HepG2 (cell line): ENCODE measurements around the gene TXNDC11. TPM values are rescaled to one million over a fixed set of nuclear protein-coding genes. Genes with fewer than 3 reads are reported as not detected.
A peak's percentile ranks its signal among the peaks of the same experiment; 100 is the strongest.

Source experiments
- BCL3 ChIP-seq: sonication (generic); formaldehyde crosslinking; IDR thresholded peaks from 2 replicates; pipeline ENCODE4 v1.5.1; 2020; ENCODE audit warnings: mild to moderate bottlenecking, missing genetic modification reagents, moderate library complexity
- CHCHD3 ChIP-seq: sonication (generic); formaldehyde crosslinking; IDR thresholded peaks from 2 replicates; pipeline ENCODE4 v1.8.0; 2022; ENCODE audit warnings: mild to moderate bottlenecking, missing genetic modification reagents, moderate library complexity
- EP300 ChIP-seq, 3 experiments: sonication (generic) in 1 of 3; formaldehyde crosslinking in 1 of 3; IDR thresholded peaks; 2 replicates each; pipeline versions ENCODE4 v1.5.1 to v1.6.1; 2011 to 2020; ENCODE audit warnings: low read depth in 2 of 3, low read length in 2 of 3, borderline replicate concordance in 1 of 3, improper control_type of control experiment in 1 of 3, mild to moderate bottlenecking in 1 of 3, missing genetic modification reagents in 1 of 3, moderate library complexity in 1 of 3
- GLI4 ChIP-seq: sonication (generic); formaldehyde crosslinking; IDR thresholded peaks from 2 replicates; pipeline ENCODE4 v1.5.1; 2020; ENCODE audit warnings: missing genetic modification reagents, mild to moderate bottlenecking, moderate library complexity, borderline replicate concordance
- GPN1 ChIP-seq: sonication (generic); formaldehyde crosslinking; IDR thresholded peaks from 2 replicates; pipeline ENCODE4 v1.5.1; 2020; ENCODE audit warnings: missing genetic modification reagents, borderline replicate concordance
- MAFG ChIP-seq: sonication (generic); formaldehyde crosslinking; IDR thresholded peaks from 2 replicates; pipeline ENCODE4 v1.5.1; 2020; ENCODE audit warnings: mild to moderate bottlenecking, missing genetic modification reagents
- SRSF4 ChIP-seq: fragments of 200-400 bp; formaldehyde crosslinking; IDR thresholded peaks from one replicate; pipeline ENCODE4 v1.6.1; 2018; ENCODE audit warnings: mild to moderate bottlenecking, low read depth, low read length, moderate library complexity; ENCODE audit not compliant: poor library complexity, severe bottlenecking
- TRIM22 ChIP-seq: fragments of 450-650 bp; IDR thresholded peaks from 2 replicates; pipeline ENCODE4 v1.6.1; 2017
- ZBTB3 ChIP-seq: sonication (generic); formaldehyde crosslinking; IDR thresholded peaks from 2 replicates; pipeline ENCODE4 v1.4.0; 2020; ENCODE audit warnings: low read depth, mild to moderate bottlenecking, moderate library complexity, missing genetic modification reagents, borderline replicate concordance
- ZNF3 ChIP-seq: IDR thresholded peaks from 2 replicates; pipeline ENCODE4 v1.7.0; 2017; ENCODE audit warnings: inconsistent platforms
- ZNF574 ChIP-seq: sonication (generic); formaldehyde crosslinking; IDR thresholded peaks from 2 replicates; pipeline ENCODE4 v1.4.0; 2020; ENCODE audit warnings: missing genetic modification reagents
- ZNF652 ChIP-seq: IDR thresholded peaks from 2 replicates; pipeline ENCODE4 v1.6.1; 2016; ENCODE audit warnings: low read depth, borderline replicate concordance
- polyA plus RNA-seq, 8 experiments: library from polyadenylated mRNA; depleted of rRNA in 3 of 8; stranded (reverse) in 7 of 8; unstranded in 1 of 8; fragments of >200 nt; fragmentation: Illumina TruSeq in 4 of 8; extraction: Trizol in 4 of 8; gene quantifications; 2 replicates each; pipeline versions ENCODE4 v1.2.1 to v1.2.3, GENCODE V29; 2011 to 2016; ENCODE audit warnings: low read depth in 4 of 8, missing spikeins in 1 of 8, mixed read lengths in 1 of 8; ENCODE audit not compliant: insufficient read depth in 1 of 8
- total RNA-seq, 5 experiments: library from RNA; depleted of rRNA; stranded (reverse); fragments of >200 nt; fragmentation: Illumina TruSeq; extraction: Trizol; gene quantifications; 2 replicates each; pipeline ENCODE4 v1.2.3, GENCODE V29; 2016; ENCODE audit warnings: low read depth in 1 of 5
- TF ChIP-seq, protein P1 (sequence below): sonication (generic); formaldehyde crosslinking; IDR thresholded peaks from 2 replicates; pipeline ENCODE4 v1.4.0; 2020; ENCODE audit warnings: missing genetic modification reagents
- TF ChIP-seq, protein P2 (sequence below): sonication (generic); formaldehyde crosslinking; IDR thresholded peaks from 2 replicates; pipeline ENCODE4 v1.4.0; 2020; ENCODE audit warnings: missing genetic modification reagents, borderline replicate concordance

Gene TXNDC11
- total and polyA plus RNA-seq, 2 of the 13 experiments (the other 11 are each of a cell fraction or from before 2014, with no cell fraction given): 74.9 to 123 TPM

GRCh38 chr16:11743308-11744074 is 834 bp upstream of the TXNDC11 start (continued):
- TF ChIP-seq ZBTB3 (CRISPR knock-in tag): no peak
- peak; percentile 89; the same call in 1 of the 2 replicates for TF ChIP-seq ZNF3
- no peak for TF ChIP-seq GPN1
- TF ChIP-seq EP300 (IDR thresholded peaks at IDR 0.05; ENCODE audit: low read depth in 2 of 2, low read length in 2 of 2): peak; percentile 57 to 72
- peak; percentile 75 for TF ChIP-seq EP300 (CRISPR knock-in tag; IDR thresholded peaks at IDR 0.05; ENCODE audit: borderline replicate concordance)
- TF ChIP-seq, protein P1, sequence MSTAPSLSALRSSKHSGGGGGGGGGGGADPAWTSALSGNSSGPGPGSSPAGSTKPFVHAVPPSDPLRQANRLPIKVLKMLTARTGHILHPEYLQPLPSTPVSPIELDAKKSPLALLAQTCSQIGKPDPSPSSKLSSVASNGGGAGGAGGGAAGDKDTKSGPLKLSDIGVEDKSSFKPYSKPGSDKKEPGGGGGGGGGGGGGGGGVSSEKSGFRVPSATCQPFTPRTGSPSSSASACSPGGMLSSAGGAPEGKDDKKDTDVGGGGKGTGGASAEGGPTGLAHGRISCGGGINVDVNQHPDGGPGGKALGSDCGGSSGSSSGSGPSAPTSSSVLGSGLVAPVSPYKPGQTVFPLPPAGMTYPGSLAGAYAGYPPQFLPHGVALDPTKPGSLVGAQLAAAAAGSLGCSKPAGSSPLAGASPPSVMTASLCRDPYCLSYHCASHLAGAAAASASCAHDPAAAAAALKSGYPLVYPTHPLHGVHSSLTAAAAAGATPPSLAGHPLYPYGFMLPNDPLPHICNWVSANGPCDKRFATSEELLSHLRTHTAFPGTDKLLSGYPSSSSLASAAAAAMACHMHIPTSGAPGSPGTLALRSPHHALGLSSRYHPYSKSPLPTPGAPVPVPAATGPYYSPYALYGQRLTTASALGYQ: peak; percentile 9; the same call in 1 of the 2 replicates
- no peak for TF ChIP-seq MAFG
- peak; percentile 69 for TF ChIP-seq ZNF574 (CRISPR knock-in tag)
- 0 out of 2 replicates have a peak, but pooled peaks have one; percentile 70 for TF ChIP-seq CHCHD3 (CRISPR knock-in tag)
- no peak; the same call in 1 of the 2 replicates for TF ChIP-seq BCL3 (CRISPR knock-in tag)
- no peak for TF ChIP-seq GLI4 (CRISPR knock-in tag)
- TF ChIP-seq, protein P2, sequence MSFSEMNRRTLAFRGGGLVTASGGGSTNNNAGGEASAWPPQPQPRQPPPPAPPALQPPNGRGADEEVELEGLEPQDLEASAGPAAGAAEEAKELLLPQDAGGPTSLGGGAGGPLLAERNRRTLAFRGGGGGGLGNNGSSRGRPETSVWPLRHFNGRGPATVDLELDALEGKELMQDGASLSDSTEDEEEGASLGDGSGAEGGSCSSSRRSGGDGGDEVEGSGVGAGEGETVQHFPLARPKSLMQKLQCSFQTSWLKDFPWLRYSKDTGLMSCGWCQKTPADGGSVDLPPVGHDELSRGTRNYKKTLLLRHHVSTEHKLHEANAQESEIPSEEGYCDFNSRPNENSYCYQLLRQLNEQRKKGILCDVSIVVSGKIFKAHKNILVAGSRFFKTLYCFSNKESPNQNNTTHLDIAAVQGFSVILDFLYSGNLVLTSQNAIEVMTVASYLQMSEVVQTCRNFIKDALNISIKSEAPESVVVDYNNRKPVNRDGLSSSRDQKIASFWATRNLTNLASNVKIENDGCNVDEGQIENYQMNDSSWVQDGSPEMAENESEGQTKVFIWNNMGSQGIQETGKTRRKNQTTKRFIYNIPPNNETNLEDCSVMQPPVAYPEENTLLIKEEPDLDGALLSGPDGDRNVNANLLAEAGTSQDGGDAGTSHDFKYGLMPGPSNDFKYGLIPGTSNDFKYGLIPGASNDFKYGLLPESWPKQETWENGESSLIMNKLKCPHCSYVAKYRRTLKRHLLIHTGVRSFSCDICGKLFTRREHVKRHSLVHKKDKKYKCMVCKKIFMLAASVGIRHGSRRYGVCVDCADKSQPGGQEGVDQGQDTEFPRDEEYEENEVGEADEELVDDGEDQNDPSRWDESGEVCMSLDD (CRISPR knock-in tag): 0 out of 2 replicates have a peak, but pooled peaks have one; percentile 59
- TF ChIP-seq ZNF652 (CRISPR knock-in tag): no peak
- no peak for TF ChIP-seq TRIM22
- TF ChIP-seq SRSF4: no peak
